Panc1 (cell line): ENCODE results near the gene RASL11B.

Experiments
- POLR2AphosphoS5 ChIP-seq: IDR thresholded peaks from 2 replicates; pipeline ENCODE4 v1.6.1; 2012; ENCODE audit warnings: mild to moderate bottlenecking, low read depth, low read length, moderate library complexity
- SIN3A ChIP-seq: IDR thresholded peaks from 2 replicates; pipeline ENCODE4 v1.6.1; 2012; ENCODE audit warnings: low read depth, mild to moderate bottlenecking, low read length, moderate library complexity, borderline replicate concordance; ENCODE audit not compliant: insufficient read depth
- TCF7L2 ChIP-seq: IDR thresholded peaks from 2 replicates; pipeline ENCODE4 v1.6.1; 2011; ENCODE audit warnings: mild to moderate bottlenecking, low read depth, low read length, inconsistent platforms
- TF ChIP-seq, protein P1 (sequence below): fragments of 450-650 bp; IDR thresholded peaks from 2 replicates; pipeline ENCODE4 v1.5.1; 2017; ENCODE audit warnings: mild to moderate bottlenecking
- TF ChIP-seq, protein P2 (sequence below), 2 experiments: IDR thresholded peaks; 2 replicates each; pipeline ENCODE4 v1.6.1; 2011 to 2012; ENCODE audit warnings: low read depth in 2 of 2, control low read depth in 1 of 2, low read length in 1 of 2, mild to moderate bottlenecking in 1 of 2, moderate library complexity in 1 of 2; ENCODE audit not compliant: insufficient read depth in 1 of 2

DNA sequence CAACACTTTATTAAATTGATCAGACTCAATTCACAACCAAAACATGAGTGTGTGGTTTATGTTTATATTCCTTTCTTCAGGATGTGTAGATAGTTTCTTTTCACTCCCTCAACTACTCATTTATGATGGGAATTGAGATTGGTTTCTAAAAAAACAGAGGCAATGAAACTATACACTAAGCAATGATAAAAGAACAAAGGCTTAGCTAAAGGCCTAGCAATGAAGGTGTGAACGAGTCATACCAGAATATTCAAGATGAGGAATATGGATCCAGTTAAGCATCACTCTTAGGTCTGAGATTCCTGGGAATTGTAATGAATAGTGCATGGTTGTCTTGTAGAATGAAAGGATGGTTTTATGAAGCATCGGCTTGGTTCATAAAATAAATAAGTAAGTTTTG is 17.5 kb upstream of the RASL11B start:
- TF ChIP-seq, protein P1, sequence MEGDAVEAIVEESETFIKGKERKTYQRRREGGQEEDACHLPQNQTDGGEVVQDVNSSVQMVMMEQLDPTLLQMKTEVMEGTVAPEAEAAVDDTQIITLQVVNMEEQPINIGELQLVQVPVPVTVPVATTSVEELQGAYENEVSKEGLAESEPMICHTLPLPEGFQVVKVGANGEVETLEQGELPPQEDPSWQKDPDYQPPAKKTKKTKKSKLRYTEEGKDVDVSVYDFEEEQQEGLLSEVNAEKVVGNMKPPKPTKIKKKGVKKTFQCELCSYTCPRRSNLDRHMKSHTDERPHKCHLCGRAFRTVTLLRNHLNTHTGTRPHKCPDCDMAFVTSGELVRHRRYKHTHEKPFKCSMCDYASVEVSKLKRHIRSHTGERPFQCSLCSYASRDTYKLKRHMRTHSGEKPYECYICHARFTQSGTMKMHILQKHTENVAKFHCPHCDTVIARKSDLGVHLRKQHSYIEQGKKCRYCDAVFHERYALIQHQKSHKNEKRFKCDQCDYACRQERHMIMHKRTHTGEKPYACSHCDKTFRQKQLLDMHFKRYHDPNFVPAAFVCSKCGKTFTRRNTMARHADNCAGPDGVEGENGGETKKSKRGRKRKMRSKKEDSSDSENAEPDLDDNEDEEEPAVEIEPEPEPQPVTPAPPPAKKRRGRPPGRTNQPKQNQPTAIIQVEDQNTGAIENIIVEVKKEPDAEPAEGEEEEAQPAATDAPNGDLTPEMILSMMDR, result no peak
- TF ChIP-seq POLR2AphosphoS5 (no peak), TCF7L2 (no peak), SIN3A (no peak)
- TF ChIP-seq, protein P2, sequence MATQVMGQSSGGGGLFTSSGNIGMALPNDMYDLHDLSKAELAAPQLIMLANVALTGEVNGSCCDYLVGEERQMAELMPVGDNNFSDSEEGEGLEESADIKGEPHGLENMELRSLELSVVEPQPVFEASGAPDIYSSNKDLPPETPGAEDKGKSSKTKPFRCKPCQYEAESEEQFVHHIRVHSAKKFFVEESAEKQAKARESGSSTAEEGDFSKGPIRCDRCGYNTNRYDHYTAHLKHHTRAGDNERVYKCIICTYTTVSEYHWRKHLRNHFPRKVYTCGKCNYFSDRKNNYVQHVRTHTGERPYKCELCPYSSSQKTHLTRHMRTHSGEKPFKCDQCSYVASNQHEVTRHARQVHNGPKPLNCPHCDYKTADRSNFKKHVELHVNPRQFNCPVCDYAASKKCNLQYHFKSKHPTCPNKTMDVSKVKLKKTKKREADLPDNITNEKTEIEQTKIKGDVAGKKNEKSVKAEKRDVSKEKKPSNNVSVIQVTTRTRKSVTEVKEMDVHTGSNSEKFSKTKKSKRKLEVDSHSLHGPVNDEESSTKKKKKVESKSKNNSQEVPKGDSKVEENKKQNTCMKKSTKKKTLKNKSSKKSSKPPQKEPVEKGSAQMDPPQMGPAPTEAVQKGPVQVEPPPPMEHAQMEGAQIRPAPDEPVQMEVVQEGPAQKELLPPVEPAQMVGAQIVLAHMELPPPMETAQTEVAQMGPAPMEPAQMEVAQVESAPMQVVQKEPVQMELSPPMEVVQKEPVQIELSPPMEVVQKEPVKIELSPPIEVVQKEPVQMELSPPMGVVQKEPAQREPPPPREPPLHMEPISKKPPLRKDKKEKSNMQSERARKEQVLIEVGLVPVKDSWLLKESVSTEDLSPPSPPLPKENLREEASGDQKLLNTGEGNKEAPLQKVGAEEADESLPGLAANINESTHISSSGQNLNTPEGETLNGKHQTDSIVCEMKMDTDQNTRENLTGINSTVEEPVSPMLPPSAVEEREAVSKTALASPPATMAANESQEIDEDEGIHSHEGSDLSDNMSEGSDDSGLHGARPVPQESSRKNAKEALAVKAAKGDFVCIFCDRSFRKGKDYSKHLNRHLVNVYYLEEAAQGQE (IDR thresholded peaks at IDR 0.05; ENCODE audit: insufficient read depth in 1 of 2, low read depth in 2 of 2, low read length in 1 of 2), result no peak
